OCI-LY3 (cell line): ENCODE data around the gene DUSP9.
"Not testable (repeated sequence)": the region's sequence is repeated elsewhere in the genome, so short reads cannot be mapped to it uniquely, and the experiment has no call there.

ENCODE experiments used
- CTCF ChIP-seq: fragments of 200-600, 300-600 bp; sonication (generic); IDR thresholded peaks from 2 replicates; pipeline ENCODE4 v1.5.1; 2014; ENCODE audit warnings: antibody characterized with exemption, low read length, low read depth
- EZH2phosphoT487 ChIP-seq: fragments of 200-600 bp; shearing (Covaris generic); IDR thresholded peaks from 2 replicates; pipeline ENCODE4 v1.6.1; 2018; ENCODE audit warnings: antibody characterized with exemption, mixed run types, low read depth

- not testable (repeated sequence) for TF ChIP-seq CTCF, EZH2phosphoT487
Observed at GRCh38 chrX:153699784-153700371, 52.9 kb downstream of the DUSP9 start.
